Adipose tissue (tissue), 3 donors: Measurements from ENCODE around the gene TET3. TPM values are rescaled to one million over a fixed set of nuclear protein-coding genes. Genes with fewer than 3 reads are reported as not detected.

Source experiments
- H3K27ac ChIP-seq: one replicate; pipeline ENCODE4 v1.5.1; 2013; ENCODE audit warnings: low read depth, low read length
- WGBS, 3 donors: extraction: QIAGEN DNeasy Blood & Tissue Kit; methylation state at CpG; one replicate each; pipeline ENCODE4 v1.1.7; 2013; 5-methylcytosine and 5-hydroxymethylcytosine counted together
- polyA plus RNA-seq, 3 donors: library from polyadenylated mRNA; stranded (reverse); fragments of 200-250 nt; gene quantifications; one replicate each; pipeline ENCODE4 v1.2.3, GENCODE V29; 2013
- donor health status: healthy with polysubstance abuse.
- donor health status: Bipolar disorder and iron deficiency.
- donor health status: healthy.

TET3 gene
- polyA plus RNA-seq, 3 donors = 1.5 to 2.3 (median 2.0) TPM

GRCh38 chr2:74019516-74019915 lies 34.8 kb downstream of the TET3 start:
- H3K27ac ChIP-seq = no peak overlapping the region
- 71 to 84% (median 81%) methylated on average over 5 of the region's 5 CpGs for WGBS, 3 donors

- no peak overlapping the region for H3K27ac ChIP-seq
- 62 to 75% (median 71%) methylated on average over 9 of the region's 9 CpGs for WGBS, 3 donors
Observed at GRCh38 chr2:74020702-74021406, 36.1 kb downstream of the TET3 start.

GRCh38 chr2:74021407-74021755 lies 36.7 kb downstream of the TET3 start:
- no peak overlapping the region for H3K27ac ChIP-seq
- WGBS, 3 donors = 81 to 90% (median 88%) methylated on average over 5 of the region's 5 CpGs

- WGBS, 3 donors = 81 to 83% (median 83%) methylated on average over 4 of the region's 4 CpGs
- H3K27ac ChIP-seq = no peak overlapping the region
Observed at GRCh38 chr2:74024216-74024615, 39.5 kb downstream of the TET3 start.

GRCh38 chr2:74025971-74026612 lies 41.4 kb downstream of the TET3 start:
- 56 to 69% (median 61%) methylated on average over 6 of the region's 6 CpGs for WGBS, 3 donors
- H3K27ac ChIP-seq = no peak overlapping the region

- no peak overlapping the region for H3K27ac ChIP-seq
- 48 to 84% (median 65%) methylated on average over 6 of the region's 6 CpGs for WGBS, 3 donors
Observed at GRCh38 chr2:74026687-74027241, 42.1 kb downstream of the TET3 start.

- 89 to 95% (median 92%) methylated on average over 1 of the region's 1 CpG for WGBS, 3 donors
- no peak overlapping the region for H3K27ac ChIP-seq
Observed at GRCh38 chr2:74027496-74027895, 42.8 kb downstream of the TET3 start.

- H3K27ac ChIP-seq = no peak overlapping the region
Observed at GRCh38 chr2:74028290-74028689, 43.6 kb downstream of the TET3 start.

- no peak overlapping the region for H3K27ac ChIP-seq
Observed at GRCh38 chr2:74028741-74029140, 44.0 kb downstream of the TET3 start.

GRCh38 chr2:74029714-74030397 lies 45.1 kb downstream of the TET3 start:
- no peak overlapping the region for H3K27ac ChIP-seq
- 61 to 67% (median 63%) methylated on average over 2 of the region's 2 CpGs for WGBS, 3 donors

GRCh38 chr2:74031221-74031620 lies 46.5 kb downstream of the TET3 start:
- 45 to 87% (median 63%) methylated on average over 8 of the region's 8 CpGs for WGBS, 3 donors
- H3K27ac ChIP-seq = no peak overlapping the region

GRCh38 chr2:74031959-74032287 lies 47.2 kb downstream of the TET3 start:
- 54 to 74% (median 58%) methylated on average over 2 of the region's 2 CpGs for WGBS, 3 donors
- no peak overlapping the region for H3K27ac ChIP-seq

- WGBS, 3 donors = 58 to 71% (median 63%) methylated on average over 2 of the region's 2 CpGs
- no peak overlapping the region for H3K27ac ChIP-seq
Observed at GRCh38 chr2:74033375-74033774, 48.7 kb downstream of the TET3 start.

Other genes starting within 250 kb of the TET3 start
- 10 to 100 TPM; 27.4 to 56.2 (median 35.2) TPM for gene TPRKB, start 247.6 kb upstream of the TET3 start, polyA plus RNA-seq
- 10 to 100 TPM in 2 of 3 donors, 1 to 10 TPM in 1; 6.9 to 17.1 (median 13.3) TPM for gene DUSP11, start 204.8 kb upstream of the TET3 start, polyA plus RNA-seq
- gene C2orf78, start 200.7 kb upstream of the TET3 start, polyA plus RNA-seq = not detected
- 10 to 100 TPM; 15.1 to 27.9 (median 18.1) TPM for gene STAMBP, start 155.9 kb upstream of the TET3 start, polyA plus RNA-seq
- gene ACTG2, start 91.9 kb upstream of the TET3 start, polyA plus RNA-seq = 10 to 100 TPM in 2 of 3 donors, 1 to 10 TPM in 1; 6.6 to 20.4 (median 17.1) TPM
- 100 to 1,000 TPM in 1 of 3 donors, 10 to 100 TPM in 2; 34.9 to 104 (median 63.2) TPM for gene DGUOK, start 58.0 kb upstream of the TET3 start, polyA plus RNA-seq
- 10 to 100 TPM; 31.1 to 67.8 (median 65.0) TPM for gene BOLA3, start 163.0 kb downstream of the TET3 start, polyA plus RNA-seq
- 10 to 100 TPM; 11.2 to 43.4 (median 33.6) TPM for gene MOB1A, start 194.0 kb downstream of the TET3 start, polyA plus RNA-seq
- 10 to 100 TPM; 36.1 to 55.4 (median 41.0) TPM for gene MTHFD2, start 213.7 kb downstream of the TET3 start, polyA plus RNA-seq